Kidney (tissue), 14 donors: ENCODE data around the gene SF3B4. TPM values are rescaled to one million over a fixed set of nuclear protein-coding genes. Genes with fewer than 3 reads are reported as not detected.

Source experiments
- DNase-seq, 5 donors: peaks; one replicate each; pipeline ENCODE4 v3.0.0-alpha.2; 2013 to 2020
- FAIRE-seq: peaks from 2 replicates; lab custom pipeline; 2012; peaks lifted over from hg19 to GRCh38; lab: Jason Lieb, UNC
- H3K27ac ChIP-seq, 2 donors: one replicate each; pipeline ENCODE4 v1.7.0; 2013; ENCODE audit warnings: low read depth in 2 of 2, low read length in 2 of 2, inconsistent platforms in 1 of 2
- H3K27me3 ChIP-seq: one replicate; pipeline ENCODE4 v1.7.1; 2013; ENCODE audit warnings: low read length, inconsistent platforms; ENCODE audit not compliant: control insufficient read depth, insufficient read depth
- H3K36me3 ChIP-seq, 3 donors: one replicate each; pipeline versions ENCODE4 v1.7.0 to v1.7.1; 2013; ENCODE audit warnings: low read length in 3 of 3, control low read depth in 1 of 3, inconsistent platforms in 1 of 3; ENCODE audit not compliant: insufficient read depth in 3 of 3, control insufficient read depth in 2 of 3
- H3K4me1 ChIP-seq, 3 donors: one replicate each; pipeline versions ENCODE4 v1.7.0 to v1.7.1; 2013; ENCODE audit warnings: low read length in 3 of 3, inconsistent platforms in 1 of 3, low read depth in 1 of 3; ENCODE audit not compliant: control insufficient read depth in 2 of 3, insufficient read depth in 2 of 3
- H3K4me3 ChIP-seq, 3 donors: one replicate each; pipeline versions ENCODE4 v1.7.0 to v1.8.1; 2013; ENCODE audit warnings: low read length in 3 of 3, control low read depth in 1 of 3, inconsistent platforms in 1 of 3
- H3K9ac ChIP-seq, 3 donors: one replicate each; pipeline versions ENCODE4 v1.7.0 to v1.7.1; 2013; ENCODE audit warnings: low read length in 3 of 3, control low read depth in 1 of 3, inconsistent platforms in 1 of 3
- H3K9me3 ChIP-seq, 3 donors: one replicate each; pipeline versions ENCODE4 v1.7.0 to v1.7.1; 2013; ENCODE audit warnings: low read length in 3 of 3, control low read depth in 1 of 3, inconsistent platforms in 1 of 3; ENCODE audit not compliant: control insufficient read depth in 2 of 3, insufficient read depth in 1 of 3
- intact Hi-C: fragments of 100-400 bp; cut with DNase I; formaldehyde crosslinking; loops from one replicate; pipeline ENCODE4 v1.11.1; 2022
- polyA plus RNA-seq: library from polyadenylated mRNA; stranded (reverse); fragments of 350-450 nt; fragmentation: Illumina TruSeq; extraction: RNeasy Lipid Tissue Mini Kit (QIAGEN cat#74804); gene quantifications from one replicate; pipeline ENCODE4 v1.2.3, GENCODE V29; 2014; ENCODE audit warnings: low read depth, low replicate concordance; ENCODE audit not compliant: insufficient read depth
- total RNA-seq: library from RNA; stranded (reverse); fragmentation: NEBNext Ultra II Directional; extraction: Animal tissue kit (Norgen Biotek cat#: 25700); gene quantifications from one replicate; pipeline ENCODE4 v1.2.1, GENCODE V29; 2021
- TF ChIP-seq, protein P1 (sequence below): IDR thresholded peaks from 3 replicates; pipeline ENCODE4 v1.5.1; 2012; ENCODE audit warnings: mild to moderate bottlenecking, moderate library complexity, borderline replicate concordance; ENCODE audit not compliant: insufficient read depth; ENCODE audit errors: extremely low read depth
- donor health status: control.
- donor health status: control.
- donor health status: control.
- donor health status: control.
- donor health status: control.
- donor health status: DM: yes; HTN: yes; CAD: no.
- donor health status: Normal renal cell carcinoma (clear cell type).

The SF3B4 gene
- total and polyA plus RNA-seq, 2 donors from 2014 or later, result 40.6 to 55.0 TPM

DNA sequence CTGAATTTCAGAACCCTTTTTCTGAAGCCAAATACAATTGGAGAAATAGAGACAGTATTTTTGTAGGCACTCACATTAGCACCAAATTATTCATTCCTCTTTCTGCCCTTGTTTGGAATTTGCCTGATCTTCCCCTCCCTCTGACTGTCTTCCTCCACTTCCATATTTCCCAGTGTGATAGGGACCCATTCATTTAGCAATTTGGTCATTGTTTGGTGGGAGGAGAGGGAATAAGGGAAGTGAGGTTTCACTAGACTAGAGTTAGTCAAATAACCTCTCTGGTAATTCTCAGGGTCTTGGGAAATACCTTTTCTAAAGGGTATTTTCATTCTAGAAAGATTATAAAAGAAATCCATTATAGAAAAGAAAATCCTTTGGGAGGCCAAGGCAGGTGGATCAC, 40.0 kb upstream of the SF3B4 start:
- H3K9ac ChIP-seq, result no peak overlapping the region
- no peaks in the 10 kb centered on the region for H3K27me3 ChIP-seq
- no peaks in the 10 kb centered on the region for H3K9me3 ChIP-seq
- no peak overlapping the region for H3K27ac ChIP-seq
- intact Hi-C loops, result no loop called here
- H3K36me3 ChIP-seq, result peaks cover 5 to 32% (median 25%) of the 10 kb centered on the region in 3 donors
- no peak for FAIRE-seq
- TF ChIP-seq, protein P1, sequence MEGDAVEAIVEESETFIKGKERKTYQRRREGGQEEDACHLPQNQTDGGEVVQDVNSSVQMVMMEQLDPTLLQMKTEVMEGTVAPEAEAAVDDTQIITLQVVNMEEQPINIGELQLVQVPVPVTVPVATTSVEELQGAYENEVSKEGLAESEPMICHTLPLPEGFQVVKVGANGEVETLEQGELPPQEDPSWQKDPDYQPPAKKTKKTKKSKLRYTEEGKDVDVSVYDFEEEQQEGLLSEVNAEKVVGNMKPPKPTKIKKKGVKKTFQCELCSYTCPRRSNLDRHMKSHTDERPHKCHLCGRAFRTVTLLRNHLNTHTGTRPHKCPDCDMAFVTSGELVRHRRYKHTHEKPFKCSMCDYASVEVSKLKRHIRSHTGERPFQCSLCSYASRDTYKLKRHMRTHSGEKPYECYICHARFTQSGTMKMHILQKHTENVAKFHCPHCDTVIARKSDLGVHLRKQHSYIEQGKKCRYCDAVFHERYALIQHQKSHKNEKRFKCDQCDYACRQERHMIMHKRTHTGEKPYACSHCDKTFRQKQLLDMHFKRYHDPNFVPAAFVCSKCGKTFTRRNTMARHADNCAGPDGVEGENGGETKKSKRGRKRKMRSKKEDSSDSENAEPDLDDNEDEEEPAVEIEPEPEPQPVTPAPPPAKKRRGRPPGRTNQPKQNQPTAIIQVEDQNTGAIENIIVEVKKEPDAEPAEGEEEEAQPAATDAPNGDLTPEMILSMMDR, result no peak
- H3K4me3 ChIP-seq, result no peak overlapping the region
- no peaks in the 10 kb centered on the region for H3K4me1 ChIP-seq
- DNase-seq, result no peak

DNA sequence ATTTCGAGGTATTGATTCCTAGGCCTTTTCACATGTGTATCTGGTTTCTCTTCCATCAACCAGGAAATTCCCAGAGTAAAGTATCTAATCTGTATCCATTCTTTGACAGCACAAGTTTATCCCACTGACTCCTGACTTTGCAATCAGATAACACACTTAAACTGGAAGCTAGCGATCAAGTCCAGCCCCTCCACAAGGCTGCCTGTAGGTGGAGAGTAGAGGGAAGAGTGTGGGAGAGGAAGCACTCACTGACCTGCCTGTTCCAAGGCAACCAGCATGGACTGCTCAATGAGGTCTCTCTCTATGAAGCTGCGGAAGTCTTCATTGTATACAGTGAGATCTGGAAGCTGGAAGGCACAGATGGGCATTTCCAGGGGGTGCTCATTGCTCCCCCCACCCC, 39.4 kb upstream of the SF3B4 start:
- no peak overlapping the region for H3K4me3 ChIP-seq
- H3K9ac ChIP-seq, result no peak overlapping the region
- no peaks in the 10 kb centered on the region for H3K4me1 ChIP-seq
- H3K9me3 ChIP-seq, result no peaks in the 10 kb centered on the region
- no peak overlapping the region for H3K27ac ChIP-seq
- H3K36me3 ChIP-seq, result peaks cover 1 to 30% (median 21%) of the 10 kb centered on the region in 3 donors
- no peaks in the 10 kb centered on the region for H3K27me3 ChIP-seq
- DNase-seq, result no peak
- TF ChIP-seq, protein P1, result no peak
- no peak for FAIRE-seq
- intact Hi-C loops, result no loop called here

DNA sequence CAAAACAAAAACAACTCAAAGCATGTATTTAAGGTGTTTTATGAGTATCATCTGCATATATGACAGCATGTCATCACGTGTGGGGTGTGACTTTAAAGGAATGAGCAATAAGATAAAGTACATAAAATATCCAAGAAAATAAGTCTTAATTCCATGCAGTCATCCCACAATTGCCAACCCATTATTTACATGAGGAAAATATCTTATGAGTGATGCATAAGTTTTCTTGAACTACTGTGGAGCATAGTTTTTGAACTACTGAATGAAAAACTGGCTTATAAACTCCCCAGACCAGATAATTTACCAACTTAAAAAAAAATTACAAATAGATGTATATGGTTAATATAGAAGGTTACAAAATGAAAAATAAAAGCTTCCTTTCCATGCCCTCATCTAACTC, 38.8 kb upstream of the SF3B4 start:
- DNase-seq (no peak), FAIRE-seq (no peak)
- Histone ChIP-seq H3K4me1 (no peaks in the 10 kb centered on the region), H3K27ac (no peak overlapping the region), H3K9ac (no peak overlapping the region), H3K4me3 (no peak overlapping the region), H3K36me3 (peaks cover 0 to 30% (median 21%) of the 10 kb centered on the region in 3 donors), H3K9me3 (no peaks in the 10 kb centered on the region), H3K27me3 (no peaks in the 10 kb centered on the region)
- TF ChIP-seq, protein P1, result no peak
- intact Hi-C loops, result no loop called here

DNA sequence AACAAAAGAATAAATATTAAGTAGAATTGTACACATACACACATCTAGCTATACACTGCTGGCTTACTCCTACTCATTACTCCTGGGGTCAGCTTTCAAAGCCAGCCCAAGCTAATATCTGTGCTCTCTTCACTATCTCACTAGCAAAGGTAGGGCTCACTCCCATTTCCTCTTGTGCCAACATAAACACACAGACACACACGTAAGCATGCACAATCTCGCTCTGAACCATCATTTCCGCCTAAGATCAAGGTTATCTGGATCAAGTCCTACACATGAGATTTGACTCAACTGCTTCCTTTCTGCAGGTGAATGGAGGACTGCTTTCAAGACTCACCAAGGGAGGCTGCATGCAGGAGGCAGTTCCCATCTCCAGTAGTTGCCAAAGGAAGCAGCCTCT, 37.8 kb upstream of the SF3B4 start:
- TF ChIP-seq, protein P1, result no peak
- H3K4me3 ChIP-seq, result no peak overlapping the region
- H3K36me3 ChIP-seq, result peaks cover 4 to 23% (median 20%) of the 10 kb centered on the region in 3 donors
- H3K9me3 ChIP-seq, result no peaks in the 10 kb centered on the region
- H3K27me3 ChIP-seq, result no peaks in the 10 kb centered on the region
- FAIRE-seq (no peak), DNase-seq (no peak)
- no peaks in the 10 kb centered on the region for H3K4me1 ChIP-seq
- H3K9ac ChIP-seq, result no peak overlapping the region
- no peak overlapping the region for H3K27ac ChIP-seq
- intact Hi-C loops, result no loop called here
